Non-pigmented ciliary epithelial cell (primary cell): Measurements from ENCODE around the gene SPDYE17.
"Not testable (repeated sequence)": the region's sequence is repeated elsewhere in the genome, so short reads cannot be mapped to it uniquely, and the experiment has no call there.

ENCODE experiments used
- DNase-seq: peaks from one replicate; pipeline ENCODE4 v3.0.0-alpha.2; 2010; ENCODE audit warnings: low read depth

Gene SPDYE17, protein sequence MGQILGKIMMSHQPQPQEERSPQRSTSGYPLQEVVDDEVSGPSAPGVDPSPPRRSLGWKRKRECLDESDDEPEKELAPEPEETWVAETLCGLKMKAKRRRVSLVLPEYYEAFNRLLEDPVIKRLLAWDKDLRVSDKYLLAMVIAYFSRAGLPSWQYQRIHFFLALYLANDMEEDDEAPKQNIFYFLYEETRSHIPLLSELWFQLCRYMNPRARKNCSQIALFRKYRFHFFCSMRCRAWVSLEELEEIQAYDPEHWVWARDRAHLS

DNA sequence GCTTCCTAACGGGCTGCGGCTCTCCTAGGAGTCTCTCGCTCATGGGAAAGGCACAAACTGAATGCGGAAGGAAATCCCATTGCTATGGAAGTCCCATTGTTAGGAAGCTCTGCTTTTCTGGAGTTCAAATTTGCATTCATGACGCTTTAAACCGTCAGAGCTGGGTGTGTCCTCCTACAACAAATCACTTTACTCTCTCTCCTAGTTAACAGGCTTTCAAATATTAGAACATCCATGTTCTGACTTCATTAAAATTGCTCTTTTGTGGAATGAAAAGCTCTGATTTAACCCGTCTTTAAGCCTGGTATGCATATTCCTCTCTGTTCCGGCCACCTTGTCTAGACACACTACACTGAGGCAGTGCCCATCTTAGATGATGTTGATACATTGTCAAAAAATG, at the start of gene SPDYE17:
TSS of gene SPDYE17 (minus strand) at position 101 of the 400 bp plus-strand sequence. CDS start 1,791 bp downstream, outside the sequence.
- not testable (repeated sequence) for DNase-seq

DNA sequence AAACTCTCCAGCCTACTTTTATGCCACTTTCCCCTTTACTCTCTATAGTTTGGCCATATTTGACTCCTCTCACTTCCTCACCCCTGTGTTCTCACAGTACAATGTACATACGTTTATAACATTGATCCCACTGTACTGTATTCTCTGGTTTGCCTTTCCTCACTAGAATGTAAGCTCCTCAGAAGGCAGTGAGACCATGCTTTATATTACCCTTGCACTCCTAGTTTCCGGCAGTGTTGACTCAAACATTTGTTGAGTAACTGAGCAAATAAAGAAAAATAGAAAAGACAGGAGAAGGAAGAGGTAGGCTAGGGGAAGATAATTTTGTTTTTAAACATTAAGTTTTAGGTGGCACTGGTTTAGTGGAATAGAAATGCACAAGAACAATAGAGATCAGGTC, 48.1 kb upstream of the SPDYE17 start:
- DNase-seq = not testable (repeated sequence)

DNA sequence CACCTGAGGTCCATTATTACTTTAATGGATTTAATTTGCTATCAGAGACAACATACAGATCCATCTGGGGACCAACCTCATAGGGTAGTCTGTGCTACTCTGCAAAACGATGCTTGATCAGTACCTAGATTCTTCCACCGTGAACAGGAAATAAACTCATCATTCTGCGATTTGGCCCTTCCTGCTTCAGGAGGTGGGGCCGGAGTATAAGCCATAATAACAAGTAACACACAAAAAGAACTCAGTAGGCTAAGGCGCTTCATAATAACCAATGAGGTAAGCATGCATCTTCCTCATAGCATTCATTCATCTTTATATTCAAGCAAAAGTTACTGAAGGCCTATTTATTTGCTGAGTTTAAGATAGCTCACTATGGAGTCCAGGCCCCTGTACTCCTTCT, 47.5 kb upstream of the SPDYE17 start:
- DNase-seq = not testable (repeated sequence)

- not testable (repeated sequence) for DNase-seq
These were observed 47.0 kb upstream of the SPDYE17 start for GRCh38 chr7:77079112-77079511.

DNA sequence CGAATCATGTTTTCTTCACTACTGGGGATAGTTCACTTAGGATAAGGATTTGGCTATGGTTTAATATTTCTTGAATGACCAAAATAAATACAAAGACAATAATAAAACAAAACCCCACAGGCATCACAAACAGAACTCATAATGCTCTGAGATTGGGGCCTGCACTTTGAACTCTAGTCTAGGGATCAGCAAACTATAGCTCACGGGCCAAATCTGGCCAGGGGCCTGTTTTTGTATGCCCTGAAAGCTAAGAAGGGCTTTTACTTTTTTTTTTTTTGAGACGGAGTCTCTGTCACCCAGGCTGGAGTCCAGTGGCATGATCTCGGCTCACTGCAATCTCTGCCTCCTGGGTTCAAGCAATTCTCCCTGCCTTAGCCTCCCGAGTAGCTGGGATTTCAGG, 44.9 kb upstream of the SPDYE17 start:
- DNase-seq = not testable (repeated sequence)

DNA sequence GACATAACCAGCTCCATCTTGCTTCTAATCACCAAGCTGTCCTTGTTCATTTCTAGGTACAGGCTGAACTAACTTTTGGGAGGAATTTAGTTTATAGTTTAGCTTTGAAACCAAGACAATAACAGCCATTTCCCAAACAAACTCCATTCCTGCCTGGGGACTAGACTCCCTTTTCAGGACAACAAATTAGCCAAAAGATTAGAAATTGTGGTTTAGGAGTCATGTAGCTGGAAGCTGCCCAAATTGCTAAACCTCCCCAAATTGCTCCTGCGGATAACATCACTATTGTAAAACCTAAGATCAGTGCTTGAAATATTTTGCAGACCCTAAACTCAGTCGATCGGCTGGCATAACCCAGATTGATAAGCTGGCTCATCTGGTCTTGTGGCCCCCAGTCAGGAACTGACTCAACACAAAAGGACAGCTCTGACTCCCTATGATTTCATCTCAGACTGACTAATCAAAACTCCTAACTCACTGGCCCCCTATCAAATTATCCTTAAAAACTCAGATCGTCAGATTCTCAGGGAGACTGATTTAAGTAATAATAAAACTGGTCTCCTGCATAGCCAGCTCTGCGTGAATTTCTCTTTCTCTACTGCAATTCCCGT, 42.7 kb upstream of the SPDYE17 start:
- not testable (repeated sequence) for DNase-seq

DNA sequence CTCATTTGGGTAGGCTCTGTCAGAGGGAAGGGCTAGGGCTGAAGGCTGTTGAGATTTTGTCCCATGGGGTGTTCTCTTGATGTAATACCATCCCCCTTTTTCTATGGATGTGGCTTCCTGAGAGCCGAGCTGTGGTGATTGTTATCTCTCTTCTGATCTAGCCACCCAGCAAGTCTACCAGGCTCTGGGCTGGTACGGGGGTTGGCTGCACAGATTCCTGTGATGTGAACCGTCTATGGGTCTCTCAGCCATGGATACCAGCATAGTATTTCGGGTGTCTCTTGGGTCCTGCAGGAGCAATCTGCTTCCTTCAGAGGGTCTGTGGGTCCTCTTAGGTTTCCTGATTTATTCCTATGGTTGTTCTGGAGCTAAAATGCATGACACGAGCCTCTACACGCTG, 38.9 kb upstream of the SPDYE17 start:
- DNase-seq = not testable (repeated sequence)

DNA sequence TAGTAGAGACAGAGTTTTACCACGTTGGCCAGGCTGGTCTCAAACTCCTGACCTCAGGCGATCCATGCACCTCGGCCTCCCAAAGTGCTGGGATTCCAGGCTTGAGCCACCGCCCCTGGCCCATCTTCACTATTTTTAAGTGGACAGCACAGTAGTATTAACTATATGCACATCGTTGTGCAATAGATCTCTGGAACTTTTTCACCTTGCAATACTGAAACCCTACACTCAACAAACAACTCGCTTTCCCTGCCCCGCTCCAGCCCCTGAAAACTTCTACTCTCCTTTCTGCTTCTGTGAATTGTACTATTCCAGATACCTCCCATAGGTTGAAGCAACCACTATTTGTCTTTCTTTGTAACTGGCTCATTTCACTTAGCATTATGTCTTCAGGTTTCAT, 33.7 kb upstream of the SPDYE17 start:
- DNase-seq = not testable (repeated sequence)

- not testable (repeated sequence) for DNase-seq
These were observed 31.6 kb upstream of the SPDYE17 start for GRCh38 chr7:77063732-77064131.

GRCh38 chr7:77062557-77062956, 30.4 kb upstream of the SPDYE17 start, which contains the start of gene SPDYE18:
SPDYE18 (minus strand) TSS chr7:77062558; CDS start chr7:77060512, 2,046 bp downstream.
- not testable (repeated sequence) for DNase-seq

- not testable (repeated sequence) for DNase-seq
These were observed 5.8 kb downstream of the SPDYE17 start for GRCh38 chr7:77026349-77026748.

- DNase-seq = not testable (repeated sequence)
These were observed 22.0 kb downstream of the SPDYE17 start for GRCh38 chr7:77010074-77010680.

- DNase-seq = not testable (repeated sequence)
These were observed 24.2 kb downstream of the SPDYE17 start for GRCh38 chr7:77008000-77008399.

- DNase-seq = not testable (repeated sequence)
These were observed 25.7 kb downstream of the SPDYE17 start for GRCh38 chr7:77006127-77007110.

DNA sequence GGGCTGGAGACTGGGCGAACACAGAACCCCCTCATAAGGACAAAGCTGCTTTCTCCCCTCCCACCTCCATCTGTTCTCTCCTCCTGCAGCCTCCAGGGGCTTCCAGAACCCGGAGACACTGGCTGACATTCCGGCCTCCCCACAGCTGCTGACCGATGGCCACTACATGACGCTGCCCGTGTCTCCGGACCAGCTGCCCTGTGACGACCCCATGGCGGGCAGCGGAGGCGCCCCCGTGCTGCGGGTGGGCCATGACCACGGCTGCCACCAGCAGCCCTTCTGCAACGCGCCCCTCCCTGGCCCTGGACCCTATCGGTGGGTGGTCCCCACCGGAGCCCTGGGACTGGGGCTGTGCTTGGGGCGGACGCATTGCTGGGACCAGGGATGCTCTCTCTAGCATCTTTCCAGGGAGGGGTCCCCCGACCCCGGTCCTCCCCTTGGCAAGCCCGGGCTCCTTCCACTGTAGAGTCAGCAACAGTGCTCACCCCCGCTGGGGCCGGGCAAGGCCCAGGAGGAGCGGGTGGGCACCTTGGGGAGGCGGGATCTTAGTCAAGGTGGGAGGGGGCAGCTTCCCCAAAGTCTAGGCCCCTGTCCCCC, 26.6 kb downstream of the SPDYE17 start:
- not testable (repeated sequence) for DNase-seq

DNA sequence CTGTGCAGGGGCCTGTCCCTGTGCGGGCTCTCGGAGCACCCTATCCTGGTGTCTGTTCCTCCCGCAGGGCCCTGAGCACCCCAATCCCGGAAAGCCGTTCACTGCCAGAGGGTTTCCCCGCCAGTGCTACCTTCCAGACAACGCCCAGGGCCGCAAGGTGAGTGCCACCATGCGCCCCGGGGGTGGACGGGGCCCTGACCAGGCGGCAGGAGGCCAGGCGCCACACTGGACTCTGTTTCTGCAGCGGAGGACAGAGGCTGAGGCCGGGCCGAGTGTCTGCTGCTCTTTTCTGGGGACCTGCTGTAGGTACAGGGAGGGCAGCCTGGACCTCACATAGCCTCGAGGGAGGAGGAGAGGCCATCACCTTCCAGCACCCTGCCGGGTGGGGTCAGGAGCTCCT, 28.0 kb downstream of the SPDYE17 start:
- DNase-seq = not testable (repeated sequence)

DNA sequence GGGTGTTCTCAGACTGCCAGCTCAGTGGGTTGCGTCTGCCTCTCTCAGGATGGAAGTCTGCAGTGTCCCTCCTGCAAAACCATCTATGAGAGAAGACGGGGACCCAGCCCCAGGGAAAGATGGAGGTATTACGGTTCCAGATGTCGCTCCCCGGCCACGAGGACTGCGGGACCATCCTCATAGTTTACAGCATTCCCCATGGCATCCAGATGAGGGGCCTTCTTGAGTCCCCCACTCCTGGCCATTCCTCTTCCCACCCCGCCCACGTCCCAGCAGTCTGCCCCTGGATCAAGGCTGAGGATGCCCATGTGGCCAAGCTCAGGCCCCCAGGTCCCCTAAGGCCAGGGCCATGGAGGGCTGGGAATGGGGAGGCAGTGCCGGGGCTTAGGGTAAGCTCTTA, 28.9 kb downstream of the SPDYE17 start:
- not testable (repeated sequence) for DNase-seq

DNA sequence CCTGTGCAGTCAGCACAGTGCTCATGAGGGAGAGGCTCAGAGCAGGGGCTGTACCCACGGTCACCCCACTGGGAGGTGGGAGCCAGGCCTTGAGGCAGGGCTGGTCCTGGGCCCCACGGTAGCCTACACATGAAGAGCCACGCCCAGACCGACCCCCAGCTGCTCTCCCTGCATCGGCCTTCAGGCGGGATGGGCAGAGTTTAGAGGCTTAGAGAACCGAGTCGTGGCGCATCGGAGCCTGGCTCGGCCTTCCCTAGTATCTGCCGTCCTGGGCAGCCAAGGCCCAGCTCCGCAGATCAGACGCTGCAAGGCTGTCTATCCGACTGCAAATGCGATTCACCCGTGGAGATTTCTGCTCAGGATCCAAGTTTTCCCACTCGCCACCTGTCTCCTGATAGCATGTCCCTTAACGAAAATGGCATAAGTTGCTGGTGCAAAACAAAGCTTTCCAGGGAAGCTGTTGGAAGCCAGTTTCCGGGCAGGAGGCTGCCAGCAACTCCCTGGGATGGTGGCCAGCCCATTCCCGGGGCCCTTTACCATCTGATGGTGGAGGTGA, 29.4 kb downstream of the SPDYE17 start:
- DNase-seq = not testable (repeated sequence)

- DNase-seq = not testable (repeated sequence)
These were observed 30.1 kb downstream of the SPDYE17 start for GRCh38 chr7:77002104-77002503.

DNA sequence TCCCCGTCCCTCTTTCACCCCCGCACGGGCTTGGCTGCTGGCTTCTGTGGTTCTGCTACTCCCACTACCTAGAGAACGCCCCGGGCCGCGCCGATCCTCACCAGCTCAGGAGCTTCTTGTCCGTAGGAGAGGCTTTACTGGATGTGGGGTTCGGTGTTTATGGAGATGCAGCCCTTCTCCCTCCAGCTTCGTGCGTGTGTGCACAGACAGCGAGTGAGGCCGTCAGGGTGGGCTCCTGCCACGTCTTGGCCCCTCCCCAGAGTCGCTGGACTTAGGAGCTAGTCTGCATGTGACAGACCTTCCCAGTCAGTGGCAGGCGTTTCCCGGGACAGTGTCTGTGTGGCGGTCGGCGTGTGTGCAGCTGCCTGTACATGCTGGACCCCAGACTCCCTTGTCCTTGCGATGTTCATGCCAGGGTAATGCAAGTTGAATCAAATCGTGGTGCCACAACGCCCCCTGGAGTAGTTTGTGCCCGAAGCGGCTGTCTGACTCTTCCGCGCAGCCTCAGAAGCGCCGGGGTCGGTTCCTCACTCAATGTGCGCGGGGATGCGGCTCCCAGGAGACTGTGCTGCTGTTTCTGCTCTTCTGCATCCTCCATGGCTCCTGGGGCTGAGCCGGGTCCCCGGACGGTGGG, 32.6 kb downstream of the SPDYE17 start:
- DNase-seq = not testable (repeated sequence)
